PC-9 (cell line): ENCODE data around the gene PTPRO.

Source experiments
- EZH2 ChIP-seq: fragments of 200-600 bp; sonication (generic); IDR thresholded peaks from 2 replicates; pipeline ENCODE4 v1.8.0; 2017; ENCODE audit warnings: antibody characterized with exemption, low read depth
- TF ChIP-seq, protein P1 (sequence below): fragments of 200-600 bp; sonication (generic); conservative IDR thresholded peaks from 2 replicates; pipeline ENCODE4 v1.6.1; 2017; ENCODE audit warnings: mixed run types, antibody characterized with exemption, mild to moderate bottlenecking, moderate library complexity

DNA sequence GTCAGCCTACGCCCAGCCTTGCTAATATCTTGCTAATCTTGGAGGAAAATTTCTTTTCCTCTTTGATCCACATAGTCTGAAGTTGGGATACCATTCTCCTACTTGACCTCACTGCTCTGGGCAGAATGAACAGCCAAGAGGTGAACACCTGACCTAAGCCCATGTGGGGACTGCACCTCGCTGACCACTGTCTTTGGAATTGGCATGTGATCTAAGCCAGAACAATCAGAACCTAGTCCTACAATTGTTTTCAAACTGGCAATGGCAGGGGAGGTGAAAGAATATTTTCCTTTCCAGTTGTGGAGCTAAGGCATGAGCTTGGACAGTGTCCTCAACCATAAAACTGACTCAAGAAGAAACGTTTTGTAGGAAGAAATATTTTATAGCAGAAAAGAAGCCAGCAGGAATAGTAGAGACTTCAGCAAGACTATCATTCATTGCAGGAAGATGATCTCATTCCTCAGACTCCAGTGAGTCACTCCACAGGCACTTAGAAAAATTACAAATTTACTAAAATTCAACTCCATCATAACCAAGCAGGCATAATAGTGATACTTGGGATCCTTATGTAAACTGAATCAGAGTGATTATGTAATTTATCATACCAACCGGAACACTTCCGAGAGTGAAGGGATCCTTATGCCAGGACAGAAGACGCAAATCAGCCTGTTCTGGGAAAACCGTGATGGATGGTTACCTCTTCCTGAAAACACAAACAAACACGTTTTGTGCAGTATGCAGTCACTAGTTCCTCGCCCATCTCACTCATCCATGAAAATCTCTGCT is 14.7 kb downstream of the PTPRO start:
- TF ChIP-seq, protein P1, sequence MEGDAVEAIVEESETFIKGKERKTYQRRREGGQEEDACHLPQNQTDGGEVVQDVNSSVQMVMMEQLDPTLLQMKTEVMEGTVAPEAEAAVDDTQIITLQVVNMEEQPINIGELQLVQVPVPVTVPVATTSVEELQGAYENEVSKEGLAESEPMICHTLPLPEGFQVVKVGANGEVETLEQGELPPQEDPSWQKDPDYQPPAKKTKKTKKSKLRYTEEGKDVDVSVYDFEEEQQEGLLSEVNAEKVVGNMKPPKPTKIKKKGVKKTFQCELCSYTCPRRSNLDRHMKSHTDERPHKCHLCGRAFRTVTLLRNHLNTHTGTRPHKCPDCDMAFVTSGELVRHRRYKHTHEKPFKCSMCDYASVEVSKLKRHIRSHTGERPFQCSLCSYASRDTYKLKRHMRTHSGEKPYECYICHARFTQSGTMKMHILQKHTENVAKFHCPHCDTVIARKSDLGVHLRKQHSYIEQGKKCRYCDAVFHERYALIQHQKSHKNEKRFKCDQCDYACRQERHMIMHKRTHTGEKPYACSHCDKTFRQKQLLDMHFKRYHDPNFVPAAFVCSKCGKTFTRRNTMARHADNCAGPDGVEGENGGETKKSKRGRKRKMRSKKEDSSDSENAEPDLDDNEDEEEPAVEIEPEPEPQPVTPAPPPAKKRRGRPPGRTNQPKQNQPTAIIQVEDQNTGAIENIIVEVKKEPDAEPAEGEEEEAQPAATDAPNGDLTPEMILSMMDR = no peak
- no peak for TF ChIP-seq EZH2
